Liver (tissue), 9 donors: ENCODE measurements around the gene ALG12. TPM values are rescaled to one million over a fixed set of nuclear protein-coding genes. Genes with fewer than 3 reads are reported as not detected.

Experiments used
- DNase-seq: peaks from one replicate; pipeline ENCODE4 v3.0.0-alpha.2; 2017; ENCODE audit warnings: low spot score
- H3K27ac ChIP-seq, 2 donors: one replicate each; pipeline ENCODE4 v1.7.0; 2013; ENCODE audit warnings: inconsistent platforms in 2 of 2, low read length in 2 of 2, control low read depth in 1 of 2, low read depth in 1 of 2, mild to moderate bottlenecking in 1 of 2
- H3K27me3 ChIP-seq, 4 donors: one replicate each; pipeline versions ENCODE4 v1.6.1 to v1.7.0; 2013; ENCODE audit warnings: low read length in 3 of 4, inconsistent platforms in 1 of 4, mild to moderate bottlenecking in 1 of 4, moderate library complexity in 1 of 4; ENCODE audit not compliant: control insufficient read depth in 4 of 4, insufficient read depth in 4 of 4
- H3K36me3 ChIP-seq, 4 donors: one replicate each; pipeline versions ENCODE4 v1.6.1 to v1.7.0; 2013; ENCODE audit warnings: low read length in 3 of 4, mild to moderate bottlenecking in 3 of 4, low read depth in 1 of 4, moderate library complexity in 1 of 4; ENCODE audit not compliant: control insufficient read depth in 4 of 4, insufficient read depth in 3 of 4
- H3K4me1 ChIP-seq, 4 donors: one replicate each; pipeline versions ENCODE4 v1.6.1 to v1.7.0; 2013; ENCODE audit warnings: low read length in 3 of 4, mild to moderate bottlenecking in 3 of 4, moderate library complexity in 1 of 4; ENCODE audit not compliant: control insufficient read depth in 4 of 4, insufficient read depth in 4 of 4
- H3K4me3 ChIP-seq, 3 donors: one replicate each; pipeline versions ENCODE4 v1.6.1 to v1.7.0; 2013; ENCODE audit warnings: low read length in 3 of 3, control low read depth in 1 of 3, low read depth in 1 of 3, mild to moderate bottlenecking in 1 of 3
- H3K9ac ChIP-seq, 2 donors: one replicate each; pipeline ENCODE4 v1.7.0; 2013; ENCODE audit warnings: low read length in 2 of 2, mild to moderate bottlenecking in 2 of 2, moderate library complexity in 2 of 2, control low read depth in 1 of 2, low read depth in 1 of 2
- H3K9me3 ChIP-seq, 4 donors: one replicate each; pipeline versions ENCODE4 v1.6.1 to v1.7.0; 2013; ENCODE audit warnings: low read length in 3 of 4; ENCODE audit not compliant: control insufficient read depth in 4 of 4
- ATF3 ChIP-seq: IDR thresholded peaks from 2 replicates; pipeline ENCODE4 v1.6.1; 2016; ENCODE audit warnings: antibody characterized with exemption
- CTCF ChIP-seq: fragments of 150-350 bp; IDR thresholded peaks from 2 replicates; pipeline ENCODE4 v1.5.1; 2017; ENCODE audit warnings: improper control_type of control experiment, low read depth, low read length; ENCODE audit not compliant: missing input control
- EGR1 ChIP-seq, 2 donors: IDR thresholded peaks; 2 replicates each; pipeline ENCODE4 v1.6.1; 2016 to 2018; ENCODE audit warnings: antibody characterized with exemption in 2 of 2, low read depth in 2 of 2
- FOXA1 ChIP-seq: IDR thresholded peaks from 2 replicates; pipeline ENCODE4 v1.6.1; 2016; ENCODE audit warnings: antibody characterized with exemption
- FOXA2 ChIP-seq: IDR thresholded peaks from 2 replicates; pipeline ENCODE4 v1.6.1; 2016; ENCODE audit warnings: antibody characterized with exemption
- GABPA ChIP-seq, 2 donors: IDR thresholded peaks in 1 of 2; conservative IDR thresholded peaks in 1 of 2; 2 replicates each; pipeline ENCODE4 v1.6.1; 2016; ENCODE audit warnings: antibody characterized with exemption in 2 of 2, mild to moderate bottlenecking in 1 of 2, moderate library complexity in 1 of 2
- HNF4A ChIP-seq, 2 donors: conservative IDR thresholded peaks; 2 replicates each; pipeline ENCODE4 v1.6.1; 2016; ENCODE audit warnings: antibody characterized with exemption in 2 of 2, mild to moderate bottlenecking in 2 of 2
- HNF4G ChIP-seq: IDR thresholded peaks from 2 replicates; pipeline ENCODE4 v1.6.1; 2016; ENCODE audit warnings: antibody characterized with exemption
- JUND ChIP-seq, 2 donors: IDR thresholded peaks; 2 replicates each; pipeline ENCODE4 v1.6.1; 2016; ENCODE audit warnings: antibody characterized with exemption in 2 of 2
- NR2F2 ChIP-seq: IDR thresholded peaks from 2 replicates; pipeline ENCODE4 v1.6.1; 2016; ENCODE audit warnings: antibody characterized with exemption
- RAD21 ChIP-seq, 2 donors: IDR thresholded peaks; 2 replicates each; pipeline ENCODE4 v1.6.1; 2016; ENCODE audit warnings: antibody characterized with exemption in 2 of 2, mild to moderate bottlenecking in 2 of 2
- REST ChIP-seq: IDR thresholded peaks from 2 replicates; pipeline ENCODE4 v1.6.1; 2016; ENCODE audit warnings: antibody characterized with exemption, mild to moderate bottlenecking
- RXRA ChIP-seq, 2 donors: IDR thresholded peaks; 2 replicates each; pipeline ENCODE4 v1.6.1; 2017 to 2018; ENCODE audit warnings: antibody characterized with exemption in 2 of 2, mild to moderate bottlenecking in 1 of 2
- SP1 ChIP-seq: IDR thresholded peaks from 2 replicates; pipeline ENCODE4 v1.6.1; 2018; ENCODE audit warnings: antibody characterized with exemption, mild to moderate bottlenecking
- TAF1 ChIP-seq: conservative IDR thresholded peaks from 2 replicates; pipeline ENCODE4 v1.6.1; 2016; ENCODE audit warnings: antibody characterized with exemption, mild to moderate bottlenecking
- YY1 ChIP-seq: IDR thresholded peaks from 2 replicates; pipeline ENCODE4 v1.6.1; 2016; ENCODE audit warnings: antibody characterized with exemption, mild to moderate bottlenecking
- ZBTB33 ChIP-seq: IDR thresholded peaks from 2 replicates; pipeline ENCODE4 v1.6.1; 2016; ENCODE audit warnings: antibody characterized with exemption
- WGBS: extraction: QIAGEN DNeasy Blood & Tissue Kit; methylation state at CpG from one replicate; pipeline ENCODE4 v1.1.7; 2013; 5-methylcytosine and 5-hydroxymethylcytosine counted together
- polyA plus RNA-seq, 2 donors: library from polyadenylated mRNA; stranded (reverse) in 1 of 2; unstranded in 1 of 2; fragments of 200-250 nt in 1 of 2; fragments of >200 nt in 1 of 2; fragmentation: Nextera tagmentation in 1 of 2; extraction: Ambion mirVana in 1 of 2; gene quantifications; one replicate each; pipeline versions ENCODE4 v1.2.1 to v1.2.3, GENCODE V29; 2013 to 2015
- total RNA-seq, 2 donors: library from RNA; depleted of rRNA; stranded (reverse); fragments of >200 nt; gene quantifications; one replicate each; pipeline ENCODE4 v1.2.3, GENCODE V29; 2014
- donor health status: healthy.
- donor health status: healthy.
- donor health status: healthy.
- donor health status: healthy.
- donor health status: healthy.

ALG12 gene
- total and polyA plus RNA-seq, 4 donors, result 10.4 to 20.2 (median 14.0) TPM

GRCh38 chr22:49855251-49855911 lies 62.9 kb downstream of the ALG12 start:
- Histone ChIP-seq H3K4me1 (peaks cover 7 to 27% (median 20%) of the 10 kb centered on the region in 4 donors), H3K36me3 (no peaks in the 10 kb centered on the region), H3K27me3 (no peaks in the 10 kb centered on the region), H3K9ac (peak overlapping the region in 1 of 2 donors; percentile 7), H3K27ac (no peak overlapping the region), H3K4me3 (no peak overlapping the region), H3K9me3 (no peaks in the 10 kb centered on the region)
- TF ChIP-seq REST (no peak), GABPA (IDR thresholded peaks at IDR 0.05 in 1 of 2, conservative IDR thresholded peaks at IDR 0.05 in 1 of 2) (no peak)
- 51% methylated on average over 9 of the region's 9 CpGs for WGBS
- DNase-seq, result no peak

- Histone ChIP-seq H3K9me3 (no peaks in the 10 kb centered on the region), H3K27ac (peak overlapping the region; percentile 61 to 71)
- under 1% methylated on average over 101 of the region's 101 CpGs for WGBS
These were observed 64.0 kb downstream of the ALG12 start for GRCh38 chr22:49853981-49854831.

More at GRCh38 chr22:49853981-49854831, 64.0 kb downstream of the ALG12 start:
- TF ChIP-seq YY1 (no peak), REST (no peak), FOXA1 (no peak), JUND (IDR thresholded peaks at IDR 0.05) (no peak), RAD21 (IDR thresholded peaks at IDR 0.05) (no peak), RXRA (IDR thresholded peaks at IDR 0.05) (no peak), ATF3 (no peak), NR2F2 (no peak), HNF4G (no peak), HNF4A (conservative IDR thresholded peaks at IDR 0.05) (no peak), ZBTB33 (no peak), CTCF (no peak), FOXA2 (no peak), EGR1 (IDR thresholded peaks at IDR 0.05; ENCODE audit: low read depth in 2 of 2) (no peak), TAF1 (no peak), SP1 (no peak), GABPA (IDR thresholded peaks at IDR 0.05 in 1 of 2, conservative IDR thresholded peaks at IDR 0.05 in 1 of 2) (no peak)
- DNase-seq, result no peak
- peaks cover 8 to 33% (median 22%) of the 10 kb centered on the region in 4 donors for H3K4me1 ChIP-seq
- H3K27me3 ChIP-seq, result no peaks in the 10 kb centered on the region
- H3K9ac ChIP-seq, result peak overlapping the region; percentile 84 to 86
- no peaks in the 10 kb centered on the region for H3K36me3 ChIP-seq
- peak overlapping the region; percentile 89 to 94 (median 89) for H3K4me3 ChIP-seq
